Right ventricle myocardium inferior (tissue), 1 donor: ENCODE data around the gene SCAPER. TPM values are rescaled to one million over a fixed set of nuclear protein-coding genes. Genes with fewer than 3 reads are reported as not detected.
"Not testable (repeated sequence)": the region's sequence is repeated elsewhere in the genome, so short reads cannot be mapped to it uniquely, and the experiment has no call there.

Experiments used
- ATAC-seq: fragments of 200-7000 bp; cut with Tn5 transposase; one replicate; pipeline ENCODE4 v1.9.1; 2020; ENCODE audit warnings: mild to moderate bottlenecking, moderate library complexity
- DNase-seq: peaks from one replicate; pipeline ENCODE4 v3.0.0; 2021; ENCODE audit errors: missing footprints
- intact Hi-C: fragments of 100-400 bp; cut with DNase I; formaldehyde crosslinking; loops from one replicate; pipeline ENCODE4 v1.11.0; 2022
- microRNA-seq: library from miRNA; unstranded; fragments of <30 nt; microRNA quantifications from one replicate; pipeline ENCODE4 v1.2.0, GENCODE V29; 2020
- total RNA-seq: library from RNA; stranded (reverse); fragmentation: NEBNext Ultra II Directional; extraction: Animal tissue kit (Norgen Biotek cat#: 25700); gene quantifications from one replicate; pipeline ENCODE4 v1.2.1, GENCODE V29; 2021
- donor health status: DM: no; HTN: yes; CAD: no; lungs with severe emphysema.

Gene SCAPER
- total RNA-seq, 1 donor from 2014 or later: 47.6 TPM

- no peak for DNase-seq
- intact Hi-C loops: no loop called here
- ATAC-seq: no peak
These were observed 601.2 kb downstream of the SCAPER start for GRCh38 chr15:76303909-76304308.

- no peak for DNase-seq
- no peak for ATAC-seq
- intact Hi-C loops: no loop called here
These were observed 605.4 kb downstream of the SCAPER start for GRCh38 chr15:76299786-76300185.

- intact Hi-C loops: no loop called here
- ATAC-seq (no peak), DNase-seq (no peak)
These were observed 606.2 kb downstream of the SCAPER start for GRCh38 chr15:76298986-76299385.

GRCh38 chr15:76297951-76298350 is 607.2 kb downstream of the SCAPER start:
- DNase-seq, intact Hi-C loops, ATAC-seq: not testable (repeated sequence)

Small RNA genes within 50 kb of the gene (microRNA-seq; reads per million reads assigned to microRNA genes)
- not detected for gene MIR3713

Other genes with a start within 250 kb of the SCAPER start
- gene RCN2, start 26.4 kb upstream of the SCAPER start, total RNA-seq: 22.2 TPM
- 4.5 TPM for gene PSTPIP1, start 89.8 kb upstream of the SCAPER start, total RNA-seq
- gene TSPAN3, start 165.8 kb upstream of the SCAPER start, total RNA-seq: 98.3 TPM